Measurements from ENCODE around the gene KIF26A.

KIF26A gene

GRCh38 chr14:104211741-104212140 is 73.4 kb downstream of the KIF26A start:
- no peak for DNase-seq

DNA sequence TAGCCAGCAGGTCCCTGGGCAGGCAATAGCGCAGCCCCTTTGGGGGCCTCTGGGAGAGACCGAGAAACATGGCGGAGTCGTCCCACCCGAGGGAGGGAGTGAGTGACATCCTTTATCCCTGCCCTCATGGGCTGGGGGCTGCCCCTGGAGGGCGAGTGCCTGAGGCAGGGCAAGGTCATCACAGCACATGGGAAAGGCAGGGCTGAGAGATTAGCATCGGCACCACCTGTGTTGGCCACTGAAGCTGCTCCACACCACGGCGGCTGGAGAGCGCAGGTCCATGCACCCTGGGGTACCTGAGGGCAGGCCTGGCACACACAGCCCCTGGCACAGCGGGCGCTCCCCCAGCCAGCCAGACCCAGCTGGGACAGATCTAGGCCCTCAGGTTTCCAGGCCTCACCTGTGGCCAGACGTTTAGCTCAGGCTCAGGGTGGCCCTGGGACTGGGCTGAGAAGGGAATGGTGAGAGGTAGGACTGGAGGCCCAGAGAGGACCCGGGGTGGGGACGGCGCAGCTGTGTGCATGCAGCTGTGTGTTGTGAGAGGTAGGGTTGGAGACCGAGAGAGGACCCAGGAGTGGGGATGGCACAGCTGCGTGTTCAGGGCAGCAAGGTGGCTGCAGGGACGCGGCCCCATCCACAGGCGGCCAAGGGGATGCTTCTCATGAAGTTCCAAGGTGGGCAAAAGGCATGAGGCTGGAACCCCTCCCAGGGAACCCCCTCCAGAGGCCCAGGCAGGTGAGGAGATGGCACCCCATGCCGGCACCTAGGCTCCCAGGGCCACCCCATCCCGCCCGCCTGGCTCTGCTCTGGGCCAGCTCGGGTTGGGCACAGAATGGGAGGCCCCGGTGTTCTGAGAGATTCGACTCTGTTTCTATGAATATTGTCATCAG is 74.1 kb downstream of the KIF26A start:
- no peak for DNase-seq

GRCh38 chr14:104213301-104214034 is 75.1 kb downstream of the KIF26A start:
- DNase-seq, result no peak

GRCh38 chr14:104214431-104215218 is 76.2 kb downstream of the KIF26A start:
- DNase-seq, result no peak

DNA sequence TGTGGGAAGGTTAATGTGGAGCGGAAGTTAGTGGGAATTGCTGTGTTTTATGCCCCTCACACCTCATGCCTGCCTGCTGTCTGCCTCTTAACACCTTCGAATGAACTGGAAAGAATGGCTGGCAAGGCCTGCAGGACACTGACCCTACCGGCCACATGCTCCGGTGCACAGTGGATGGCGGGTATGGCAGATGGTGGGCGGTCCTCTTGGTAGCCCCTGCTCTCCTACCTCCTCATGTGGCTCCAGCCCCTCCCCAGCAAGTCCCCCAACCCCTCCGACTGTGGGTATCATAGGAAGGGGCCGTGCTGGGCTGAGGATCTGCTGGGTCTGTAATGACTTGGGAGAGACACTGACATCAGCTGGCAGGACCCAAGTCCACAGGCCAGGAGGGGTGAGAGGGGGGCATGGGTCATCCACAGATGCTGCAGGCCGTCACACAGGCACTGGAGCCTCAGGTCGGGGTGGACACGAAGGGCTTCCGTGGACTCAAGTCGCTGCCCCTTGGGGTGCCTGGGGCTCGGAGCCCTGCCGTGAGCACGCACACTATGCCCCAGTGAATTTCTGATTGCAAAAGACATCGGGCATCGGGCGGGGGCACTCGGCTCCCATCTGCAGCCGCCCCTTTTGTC is 77.4 kb downstream of the KIF26A start:
- no peak for DNase-seq

- DNase-seq, result no peak
Measured at GRCh38 chr14:104216457-104216856, 78.1 kb downstream of the KIF26A start.

GRCh38 chr14:104217486-104218360 is 79.3 kb downstream of the KIF26A start:
- no peak for DNase-seq

GRCh38 chr14:104218361-104219180 is 80.2 kb downstream of the KIF26A start:
- no peak for DNase-seq

- DNase-seq, result no peak
Measured at GRCh38 chr14:104219731-104220214, 81.4 kb downstream of the KIF26A start.

- DNase-seq, result no peak
Measured at GRCh38 chr14:104220215-104221070, 82.1 kb downstream of the KIF26A start.

- DNase-seq, result no peak
Measured at GRCh38 chr14:104221071-104221625, 82.8 kb downstream of the KIF26A start.

- DNase-seq, result no peak
Measured at GRCh38 chr14:104221636-104222369, 83.4 kb downstream of the KIF26A start.

GRCh38 chr14:104222396-104223036 is 84.1 kb downstream of the KIF26A start:
- no peak for DNase-seq

DNA sequence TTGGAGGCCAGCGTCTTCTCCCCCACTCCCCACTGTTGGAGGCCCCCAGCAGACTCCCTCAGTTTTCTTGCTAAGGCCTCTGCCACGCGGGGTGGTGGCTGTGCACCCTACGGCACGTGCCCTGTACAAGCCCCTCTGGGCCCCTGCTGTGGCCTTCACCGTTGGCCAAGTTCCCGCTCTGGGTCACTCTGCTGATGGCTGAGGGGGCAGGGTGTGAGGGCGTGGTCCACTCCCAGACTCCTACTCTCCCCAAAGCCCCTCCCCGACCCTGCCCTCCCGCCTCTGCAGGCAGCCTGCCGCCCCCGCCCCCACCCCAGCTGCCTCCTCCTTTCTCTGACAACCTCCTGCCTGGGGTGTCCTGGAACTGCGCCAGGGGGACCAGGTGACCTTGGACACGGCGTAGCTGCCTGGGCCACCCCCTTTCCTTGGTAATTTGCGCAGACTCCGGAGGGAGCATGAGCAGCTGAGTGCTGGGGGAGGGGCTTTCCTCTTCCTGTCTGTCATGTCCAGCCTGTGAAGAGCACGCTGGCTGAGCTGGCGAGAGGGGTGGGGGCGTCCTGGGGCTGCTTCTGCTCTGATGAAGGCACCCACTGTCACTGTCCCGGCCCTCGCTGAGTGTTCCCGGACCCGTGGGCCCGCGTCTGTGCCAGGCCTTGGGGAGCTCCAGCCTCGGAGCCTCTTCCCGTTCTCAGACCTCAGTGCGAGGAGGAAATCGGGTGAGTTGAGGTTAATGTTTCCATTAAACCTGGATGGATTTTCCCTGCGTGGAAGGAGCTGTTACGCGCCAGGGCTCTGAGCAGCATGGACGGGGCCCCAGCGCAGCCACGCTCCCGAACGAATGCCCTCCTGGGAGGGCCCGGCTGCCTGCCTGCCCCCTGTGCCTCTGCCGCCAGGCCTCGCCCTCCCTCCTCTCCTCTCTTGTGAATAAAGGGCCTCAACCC is 85.0 kb downstream of the KIF26A start:
- no peak for DNase-seq

DNA sequence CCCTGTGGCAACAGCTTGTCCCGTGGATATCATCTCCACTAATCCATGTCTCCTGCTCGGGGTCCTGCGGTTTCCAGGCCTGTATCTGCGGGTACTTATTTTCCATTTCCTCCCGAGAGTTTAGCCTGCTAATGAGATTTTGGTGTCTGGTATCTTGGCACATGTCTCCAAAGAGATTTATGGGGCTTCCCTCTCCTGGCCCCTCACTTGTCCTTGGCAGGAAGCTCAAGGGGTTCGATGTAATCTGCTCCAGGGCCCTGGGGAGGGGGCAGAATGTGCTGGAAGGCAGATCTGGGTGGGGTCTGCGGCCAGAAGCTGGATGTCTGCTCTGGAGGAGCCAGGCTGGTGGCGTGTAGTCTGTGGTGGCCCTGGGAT is 85.7 kb downstream of the KIF26A start:
- no peak for DNase-seq

DNA sequence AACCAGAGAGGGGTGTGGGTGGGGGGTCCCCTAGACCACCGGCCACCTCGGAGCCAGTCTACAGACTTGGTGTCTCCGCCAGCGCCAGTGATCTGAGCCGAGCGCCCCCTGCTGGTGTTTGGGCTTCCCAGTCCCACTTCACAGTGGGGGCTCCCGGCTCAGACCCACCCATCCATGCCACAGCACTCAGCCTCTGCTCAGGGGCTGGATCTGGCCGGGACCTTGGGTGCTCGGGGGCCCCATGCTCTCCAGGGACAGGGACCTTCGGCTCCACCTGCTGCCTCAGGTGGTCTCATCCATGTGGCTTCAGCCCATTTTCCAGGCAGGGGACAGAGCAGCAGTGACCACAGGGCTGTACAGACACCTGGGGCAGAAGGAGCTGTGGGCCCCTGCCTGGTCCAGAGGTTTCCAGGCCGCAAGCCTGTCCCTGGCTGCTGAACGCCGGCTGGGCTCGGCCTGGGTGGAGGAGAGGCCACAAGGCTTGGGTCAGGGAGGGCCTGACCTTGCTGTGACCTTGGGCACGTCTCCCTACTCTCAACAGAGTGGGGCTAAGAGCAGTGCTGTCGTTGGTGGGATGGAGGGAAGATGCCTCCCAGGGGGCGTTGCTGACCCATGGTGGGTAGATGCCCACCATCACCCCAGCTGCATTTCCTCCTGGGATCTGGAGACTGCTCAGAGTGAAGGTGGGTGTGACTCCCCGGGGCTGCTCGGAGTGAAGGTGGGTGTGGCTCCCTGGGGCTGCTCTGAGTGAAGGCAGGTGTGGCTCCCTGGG is 86.3 kb downstream of the KIF26A start:
- no peak for DNase-seq
